G401 (cell line): ENCODE data around the gene CTNND2. TPM values are rescaled to one million over a fixed set of nuclear protein-coding genes. Genes with fewer than 3 reads are reported as not detected.
"Not testable (repeated sequence)": the region's sequence is repeated elsewhere in the genome, so short reads cannot be mapped to it uniquely, and the experiment has no call there.

ENCODE experiments used
- DNase-seq: peaks from one replicate; pipeline ENCODE4 v3.0.0-alpha.2; 2015; ENCODE audit warnings: low spot score
- in situ Hi-C: cut with HindIII; loops from 2 replicates; pipeline ENCODE4 v1.10.0; 2016; ENCODE audit warnings: low sequenced_read_pairs, mixed read lengths
- total RNA-seq: library from RNA; depleted of rRNA; stranded (reverse); fragments of >200 nt; shearing (Covaris generic); gene quantifications from 2 replicates; pipeline ENCODE4 v1.2.3, GENCODE V29; 2014

CTNND2 gene
- total RNA-seq, 1 experiment from 2014 or later, result not detected

DNA sequence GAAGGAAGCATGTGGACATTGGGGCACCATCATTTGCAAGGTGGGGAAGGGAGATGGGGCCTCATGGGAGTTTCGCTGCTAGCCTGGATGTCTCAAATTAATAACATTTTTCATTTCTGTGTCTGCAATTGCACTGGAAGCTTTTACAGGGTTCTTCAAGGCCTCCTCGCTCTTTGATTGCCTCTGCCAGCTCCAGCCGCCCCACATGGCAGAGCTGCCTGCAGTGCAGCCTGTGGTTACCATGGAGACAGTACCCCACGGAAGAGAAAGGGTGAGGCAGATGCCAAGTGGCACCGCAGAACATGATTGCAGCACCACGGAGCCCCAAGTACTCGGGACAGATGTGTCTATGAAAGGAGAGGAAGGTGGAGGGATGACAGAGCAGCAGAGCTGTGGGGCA is 25.4 kb downstream of the CTNND2 start:
- in situ Hi-C loops, result no loop called here
- peak; percentile 87 for DNase-seq

DNA sequence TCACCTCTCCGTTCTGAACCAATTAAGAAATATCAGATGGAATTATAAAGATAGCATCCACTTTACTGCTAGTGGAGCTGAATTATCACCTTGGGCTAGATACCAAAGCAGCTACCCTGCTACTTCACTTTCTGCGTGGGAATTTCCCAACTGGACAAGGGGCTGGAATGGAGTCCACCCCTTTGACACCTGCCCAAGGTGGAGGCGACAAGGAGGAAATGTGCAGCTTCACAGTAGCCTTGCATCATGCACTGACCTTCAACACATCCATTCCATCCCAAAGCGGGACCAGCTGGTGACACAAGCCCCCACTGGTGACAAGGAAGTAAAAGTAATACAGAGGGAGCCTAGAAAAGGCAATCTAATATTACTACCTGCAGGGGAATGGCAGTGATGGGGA is 30.7 kb downstream of the CTNND2 start:
- in situ Hi-C loops, result no loop called here
- DNase-seq, result no peak

DNA sequence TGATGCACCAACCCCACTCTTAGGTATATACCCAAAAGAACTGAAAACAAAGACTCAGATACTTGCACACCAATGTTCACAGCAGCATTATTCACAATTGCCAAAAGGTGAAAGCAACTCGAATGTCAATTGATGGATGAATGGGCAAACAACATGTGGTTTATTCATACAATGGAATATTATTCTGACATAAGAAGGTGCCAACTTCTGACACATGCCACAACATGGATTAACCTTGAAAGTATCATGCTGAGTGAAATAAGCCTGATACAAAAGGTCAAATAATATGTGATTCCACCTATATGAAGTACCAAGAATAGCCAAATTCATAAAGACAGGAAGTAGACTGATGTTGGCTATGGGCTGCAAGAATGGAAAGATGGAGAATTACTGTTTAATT is 35.0 kb downstream of the CTNND2 start:
- in situ Hi-C loops, result no loop called here
- DNase-seq, result no peak

DNA sequence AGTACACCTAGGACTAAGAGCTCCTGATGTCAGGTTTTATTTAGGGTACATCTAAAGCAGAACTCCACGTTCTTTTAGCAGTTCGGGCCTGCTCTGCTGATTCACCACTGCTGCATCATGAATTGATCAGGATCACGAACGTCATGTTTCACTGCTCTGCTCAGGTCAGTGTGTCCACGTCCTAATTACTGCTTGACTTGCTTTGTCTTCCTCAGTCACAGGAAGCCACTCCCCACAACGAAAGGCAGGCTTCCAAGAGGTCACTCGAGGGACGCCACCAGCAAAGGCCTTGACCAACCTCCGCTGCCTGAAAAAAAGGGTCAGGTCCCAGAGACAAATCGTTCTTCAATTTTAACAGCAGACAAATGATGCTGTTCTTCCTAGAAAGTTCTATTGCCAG is 40.3 kb downstream of the CTNND2 start:
- no peak for DNase-seq
- in situ Hi-C loops, result no loop called here

DNA sequence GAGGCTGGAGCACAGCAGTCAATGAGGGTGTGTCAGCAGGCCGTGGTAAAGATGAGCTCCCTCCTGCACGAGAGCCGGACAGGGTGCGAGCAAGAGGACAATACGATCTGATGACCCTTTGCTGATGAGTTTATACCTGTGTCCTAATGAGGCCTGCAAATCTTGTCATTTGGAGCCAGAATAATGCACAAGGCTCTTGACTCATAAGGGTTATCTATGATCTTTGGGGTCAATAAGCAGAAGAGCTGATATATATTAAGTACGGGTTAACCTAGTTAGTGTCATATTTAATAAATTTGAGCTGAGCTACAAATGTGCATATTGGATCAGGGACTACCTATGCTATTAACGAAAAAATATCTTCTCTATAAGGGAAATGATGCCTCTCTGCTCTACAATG is 46.9 kb downstream of the CTNND2 start:
- in situ Hi-C loops, result no loop called here
- DNase-seq, result no peak

DNA sequence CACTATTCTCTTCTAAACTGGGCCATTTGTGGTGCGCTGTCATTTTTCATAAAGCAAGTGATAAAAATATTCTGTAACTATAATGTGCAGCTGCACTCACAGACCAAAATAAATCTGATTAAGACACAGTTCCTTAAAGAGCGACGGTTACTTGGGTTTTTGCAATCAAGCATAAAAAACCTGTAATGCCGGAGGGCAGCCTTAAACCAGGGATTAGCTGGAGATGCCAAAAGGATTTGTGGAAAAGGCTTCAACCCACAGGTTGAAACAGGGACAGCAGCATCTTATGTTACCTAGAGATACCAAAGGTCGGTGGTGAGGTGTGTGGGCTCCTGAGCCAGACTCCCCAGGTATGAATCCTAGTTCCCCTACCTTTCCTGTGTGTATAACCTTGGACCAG is 49.3 kb downstream of the CTNND2 start:
- in situ Hi-C loops, result no loop called here
- no peak for DNase-seq

DNA sequence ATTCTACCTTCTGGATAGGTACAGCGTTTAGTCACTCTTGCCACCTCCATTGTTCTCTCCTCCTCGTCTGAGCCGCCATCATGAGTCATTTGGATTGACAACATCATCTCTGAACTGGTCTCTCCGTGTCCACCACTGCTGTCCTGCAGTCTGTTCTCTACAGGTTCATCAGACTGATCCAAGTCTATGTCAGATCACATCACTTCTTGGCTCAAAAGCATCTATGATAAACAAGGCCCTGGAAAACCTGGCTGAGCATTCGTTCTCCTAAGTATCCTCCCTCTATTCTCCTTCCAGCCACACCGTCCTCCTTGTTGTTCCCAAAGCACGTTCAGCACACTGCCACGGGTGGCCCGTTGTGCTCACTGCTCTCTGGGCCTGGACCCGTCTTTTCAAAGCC is 50.5 kb downstream of the CTNND2 start:
- in situ Hi-C loops, result no loop called here
- DNase-seq, result peak; percentile 86

DNA sequence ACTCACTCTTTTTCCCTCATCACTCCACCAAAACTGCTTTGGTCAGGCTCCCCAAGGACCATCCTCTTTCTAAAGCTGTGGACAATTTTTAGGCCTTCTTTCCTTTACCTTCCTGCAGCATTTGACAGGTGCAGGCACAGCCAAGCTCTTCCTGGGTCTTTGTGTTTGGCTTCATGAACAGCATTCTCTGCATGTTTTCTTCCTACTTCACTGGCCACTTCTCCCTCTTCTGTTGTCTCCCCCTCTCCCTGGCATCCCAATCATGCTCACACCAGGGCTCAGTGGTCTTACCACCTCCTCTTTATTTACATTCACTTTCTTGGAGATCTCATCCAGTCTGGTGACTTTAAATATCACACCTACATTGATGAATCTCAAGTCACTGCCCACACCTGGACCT is 51.1 kb downstream of the CTNND2 start:
- in situ Hi-C loops, result no loop called here
- no peak for DNase-seq

DNA sequence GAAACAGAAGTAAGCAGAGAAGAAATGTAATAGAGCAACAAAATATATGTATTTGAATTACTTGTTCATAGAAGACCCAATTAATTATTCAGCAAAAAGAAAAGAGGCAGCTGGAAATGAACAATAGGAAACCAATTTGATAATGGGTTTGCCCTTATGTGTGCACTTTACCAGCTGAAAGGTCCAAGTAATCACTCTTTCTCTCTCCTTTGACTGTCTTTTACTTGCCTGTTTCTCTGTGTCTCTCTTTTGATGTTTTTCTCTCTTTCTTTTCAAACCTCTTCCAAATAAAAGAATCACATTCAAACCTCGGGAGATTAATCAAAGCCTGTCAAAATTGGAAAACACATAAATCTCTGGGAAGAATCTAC is 51.5 kb downstream of the CTNND2 start:
- DNase-seq, result no peak
- in situ Hi-C loops, result no loop called here

DNA sequence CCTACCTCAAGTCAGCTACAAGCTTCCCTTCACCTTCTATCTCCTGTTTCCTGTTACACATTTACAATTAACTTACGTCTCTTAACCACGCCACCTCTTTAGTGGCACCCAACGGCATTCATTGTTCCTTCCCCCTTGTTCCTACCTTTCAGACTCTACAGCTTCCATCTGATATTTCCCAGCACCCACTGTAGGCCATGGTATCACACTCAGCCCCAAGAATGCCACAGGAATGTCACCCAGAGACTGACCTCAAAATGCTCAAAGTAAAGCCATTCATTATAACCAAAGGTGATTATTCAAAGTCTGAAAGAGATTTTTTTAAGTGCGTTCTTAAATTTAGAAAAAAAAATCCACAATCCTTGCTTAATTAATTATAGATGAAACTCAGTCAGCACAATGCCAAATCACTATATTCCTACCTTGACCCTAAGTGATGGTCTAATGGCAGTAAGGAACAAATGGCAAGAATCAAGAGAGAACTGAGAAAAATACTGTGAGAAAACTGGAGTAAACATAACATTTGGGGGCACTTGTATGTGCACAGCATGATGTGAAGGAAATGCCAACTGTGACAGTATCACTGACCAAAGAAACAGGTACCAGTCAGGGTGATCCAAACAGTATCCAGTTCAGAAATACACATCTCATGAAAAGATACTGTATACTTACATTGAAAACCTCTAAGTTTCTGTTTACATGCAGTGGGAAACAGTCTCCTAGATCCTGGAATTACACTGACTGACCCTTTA is 52.1 kb downstream of the CTNND2 start:
- DNase-seq, result peak; percentile 71

DNA sequence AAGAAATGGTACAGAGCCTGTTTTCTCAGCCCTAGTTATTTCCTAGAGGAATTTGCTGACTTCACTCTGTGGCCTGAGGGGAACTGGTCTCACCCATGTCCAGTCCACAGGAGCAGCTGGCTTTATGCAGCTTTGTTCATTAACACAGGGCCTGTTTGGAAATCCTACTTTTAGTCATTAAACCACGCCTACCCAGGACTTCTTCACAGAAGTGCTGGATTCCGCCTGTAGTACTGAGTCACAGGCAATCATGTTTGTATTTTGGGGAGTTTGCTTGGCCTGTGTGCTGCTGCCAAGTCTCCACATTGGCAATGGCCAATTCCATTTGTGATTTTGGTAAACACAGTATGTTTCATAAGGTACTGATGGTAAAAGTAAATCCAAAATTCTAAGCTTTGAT is 52.8 kb downstream of the CTNND2 start:
- in situ Hi-C loops, result no loop called here
- DNase-seq, result peak; percentile 53

More for the DNA sequence above, 52.1 kb downstream of the CTNND2 start:
- in situ Hi-C loops, result no loop called here

DNA sequence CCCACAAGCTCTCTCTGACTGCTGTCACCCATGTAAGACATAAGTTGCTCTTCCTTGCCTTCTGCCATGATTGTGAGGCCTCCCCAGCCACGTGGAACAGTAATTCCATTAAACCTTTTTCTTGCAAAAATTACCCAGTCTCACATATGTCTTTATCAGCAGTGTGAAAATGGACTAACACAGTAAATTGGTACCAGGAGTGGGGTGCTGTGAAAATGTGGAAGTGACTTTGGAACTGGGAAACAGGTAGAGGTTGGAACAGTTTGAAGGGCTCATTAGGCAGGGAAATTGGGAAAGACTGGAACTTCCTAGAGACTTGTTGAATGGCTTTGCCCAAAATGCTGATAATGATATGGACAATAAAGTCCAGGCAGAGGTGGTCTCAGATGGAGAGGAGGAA is 75.7 kb downstream of the CTNND2 start:
- not testable (repeated sequence) for DNase-seq

DNA sequence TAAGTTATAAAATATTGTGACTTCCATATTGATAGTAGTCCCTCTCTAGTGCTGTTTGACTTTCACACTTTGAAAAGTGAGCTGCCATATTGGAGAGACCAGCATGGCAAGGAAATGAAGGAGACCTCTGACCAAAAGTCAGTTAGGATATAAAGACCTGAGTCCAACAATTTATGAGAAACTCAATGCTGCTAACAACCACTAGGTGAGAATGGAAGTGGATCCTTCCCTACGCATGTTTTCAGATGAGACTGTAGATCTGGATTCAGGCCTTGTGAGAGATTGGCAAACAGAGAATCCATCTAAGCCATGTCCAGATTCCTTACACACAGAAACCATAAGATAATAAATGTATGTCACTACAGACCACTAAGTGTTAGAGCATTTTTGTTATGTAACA is 81.6 kb downstream of the CTNND2 start:
- in situ Hi-C loops, result no loop called here
- no peak for DNase-seq

More for the DNA sequence above, 75.7 kb downstream of the CTNND2 start:
- in situ Hi-C loops, result not testable (repeated sequence)

DNA sequence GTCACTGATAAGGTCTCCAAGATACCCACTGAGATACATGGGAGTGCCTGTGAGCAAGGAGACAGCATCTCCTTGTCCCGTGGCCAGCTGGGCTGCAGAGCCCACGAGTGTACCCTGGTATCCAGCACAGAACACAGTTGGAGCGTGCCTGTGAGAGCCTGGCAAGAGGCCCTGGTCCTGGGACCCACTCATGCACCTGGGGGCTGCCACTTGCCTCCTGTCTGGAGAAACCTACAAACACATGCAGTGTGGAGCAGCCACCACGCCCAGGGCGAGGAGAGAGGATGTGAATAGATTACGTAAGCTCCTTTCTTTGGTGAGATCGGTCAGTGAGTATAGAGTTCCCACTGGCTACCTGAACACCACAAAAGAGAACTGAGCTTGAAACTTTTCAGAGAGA is 88.3 kb downstream of the CTNND2 start:
- DNase-seq, result no peak
- in situ Hi-C loops, result no loop called here

DNA sequence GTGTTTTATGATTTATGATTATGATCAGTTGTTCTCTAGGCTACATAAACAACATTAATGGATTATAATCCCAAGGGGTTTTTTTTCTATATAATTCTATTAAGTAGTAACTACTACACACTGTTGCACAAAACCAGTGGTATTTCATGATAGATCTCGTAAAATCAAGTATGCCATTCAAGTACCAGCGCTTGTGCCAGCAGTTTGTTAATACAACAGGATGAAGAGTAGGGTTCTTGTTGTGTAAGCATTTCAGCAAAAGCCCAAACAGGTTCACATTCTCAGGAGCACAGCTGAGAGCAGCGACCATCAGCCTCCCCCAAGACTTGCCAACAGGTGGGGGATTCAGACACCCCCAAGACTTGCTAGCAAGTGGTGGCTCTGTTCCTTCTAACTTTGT is 88.8 kb downstream of the CTNND2 start:
- no peak for DNase-seq
- in situ Hi-C loops, result no loop called here

DNA sequence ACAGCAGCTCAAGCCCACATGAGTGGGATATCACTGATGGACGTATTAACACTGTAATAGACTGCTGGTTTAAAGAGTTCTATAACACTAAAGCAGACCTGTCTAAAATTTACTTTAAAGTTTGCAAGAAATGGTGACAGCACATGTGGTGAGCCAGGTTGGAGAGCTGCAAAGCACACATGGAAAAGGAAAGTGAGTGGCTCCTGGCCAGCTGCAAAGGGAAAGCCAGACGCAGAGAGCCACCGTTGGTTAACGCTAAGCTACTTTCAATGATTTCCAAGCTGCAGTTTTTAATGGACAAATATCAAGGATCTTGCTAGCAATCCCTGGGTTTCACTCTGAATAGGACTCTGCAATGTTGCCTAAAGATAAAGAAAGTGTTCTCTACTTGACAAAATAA is 89.9 kb downstream of the CTNND2 start:
- DNase-seq, result no peak
- in situ Hi-C loops, result no loop called here

DNA sequence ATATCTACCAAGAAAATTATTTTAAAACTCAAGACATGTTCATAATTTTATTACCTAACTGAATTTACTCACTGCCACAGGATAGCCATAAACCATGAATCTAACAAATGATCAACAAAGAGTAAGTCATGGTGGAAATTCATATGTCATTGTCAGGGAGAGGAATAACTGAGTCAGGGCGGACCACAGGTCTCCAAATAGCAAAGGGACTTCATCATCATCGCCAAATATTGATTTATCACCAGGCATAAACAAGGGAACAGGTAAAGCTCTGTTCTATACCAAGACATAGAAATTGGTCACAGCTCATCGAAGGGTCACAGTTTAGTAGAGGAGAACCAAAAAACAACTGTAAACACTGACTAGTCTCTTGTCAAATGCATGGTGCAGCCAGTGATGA is 94.8 kb downstream of the CTNND2 start:
- in situ Hi-C loops, result no loop called here
- DNase-seq, result no peak

DNA sequence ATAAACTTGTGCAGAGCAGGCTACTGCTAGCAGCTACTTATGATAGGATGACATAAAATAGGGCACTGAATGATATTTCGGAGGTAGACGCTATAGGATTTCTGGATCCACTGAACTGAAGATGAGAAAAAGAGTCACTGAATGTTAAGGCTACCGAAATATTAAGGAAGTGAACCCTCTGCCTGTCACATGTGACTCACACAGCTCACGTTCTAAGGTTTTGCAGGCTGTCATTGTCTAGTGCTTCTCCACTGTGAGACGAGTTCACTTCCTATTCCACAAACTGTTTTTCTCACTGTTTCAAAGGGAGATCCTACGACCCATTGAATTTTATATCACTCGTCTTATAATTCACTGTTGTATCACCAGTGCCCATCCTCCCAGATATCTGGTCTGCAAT is 100.8 kb downstream of the CTNND2 start:
- in situ Hi-C loops, result no loop called here

DNA sequence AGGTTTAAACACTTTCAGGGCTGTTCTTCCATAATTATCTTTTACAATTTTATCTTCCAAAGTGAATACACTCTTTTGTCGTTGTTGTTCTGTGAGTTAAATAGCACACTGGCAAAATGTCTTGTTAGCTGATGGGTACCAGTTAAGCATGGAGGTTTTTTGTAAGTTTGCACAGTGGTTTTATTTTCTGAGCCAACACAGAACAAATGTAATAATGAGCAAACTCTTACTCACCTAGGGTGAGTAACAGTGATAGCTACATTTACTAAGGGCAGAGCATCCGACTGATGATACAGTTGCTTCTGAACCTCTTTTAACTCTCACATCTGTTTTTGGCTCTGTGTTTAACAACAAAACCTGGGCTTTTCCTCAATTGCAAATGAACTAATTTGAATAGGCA is 103.2 kb downstream of the CTNND2 start:
- DNase-seq, result no peak
- in situ Hi-C loops, result no loop called here

More for the DNA sequence above, 100.8 kb downstream of the CTNND2 start:
- DNase-seq, result no peak

DNA sequence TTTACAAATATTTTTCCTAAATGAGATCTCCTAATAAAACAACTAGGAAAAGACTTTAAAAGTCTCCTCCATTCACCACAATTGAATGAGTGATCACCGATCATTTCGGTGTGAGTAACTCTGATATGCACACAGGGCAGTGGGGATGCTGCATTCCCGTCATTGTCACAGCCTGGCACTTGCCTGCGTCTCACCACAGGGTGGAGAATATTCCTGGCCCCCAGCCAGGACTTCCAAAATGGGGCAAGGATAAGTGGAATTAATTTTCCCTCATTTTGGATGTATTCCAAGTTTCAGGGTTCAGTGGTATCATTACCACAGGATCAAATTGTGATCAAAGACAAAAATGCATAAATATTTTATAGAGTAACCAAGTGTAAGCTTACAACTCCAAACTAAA is 107.1 kb downstream of the CTNND2 start:
- DNase-seq, result peak; percentile 87
- in situ Hi-C loops, result no loop called here

DNA sequence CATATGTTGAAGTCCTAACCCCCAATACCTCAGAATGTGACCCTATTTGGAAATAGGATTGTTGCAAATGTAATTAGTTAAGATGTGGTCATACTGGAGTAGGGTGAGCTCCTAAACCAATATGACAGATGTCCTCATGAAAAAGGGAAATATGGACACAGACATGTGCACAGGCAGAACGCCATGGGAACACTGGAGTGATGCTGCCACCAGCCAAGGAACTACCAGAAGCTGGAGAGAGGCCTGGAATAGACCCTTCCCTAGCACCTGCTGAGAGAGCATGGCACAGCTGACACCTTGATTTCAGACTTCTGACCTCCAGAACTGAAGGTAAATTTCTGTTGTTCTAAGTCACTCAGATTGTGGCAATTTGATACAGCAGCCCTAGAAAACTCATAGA is 110.8 kb downstream of the CTNND2 start:
- in situ Hi-C loops, result no loop called here

More for the DNA sequence above, 110.8 kb downstream of the CTNND2 start:
- peak; percentile 90 for DNase-seq
